Measurements from ENCODE around the gene SLC25A29.

SLC25A29 gene

GRCh38 chr14:100333311-100333710 is 27.1 kb upstream of the SLC25A29 start:
- POLR2A ChIA-PET, result no interaction called here
- TF ChIP-seq ZNF623 (tag by site-specific recombination; IDR thresholded peaks at IDR 0.05) (no peak), ZNF202 (tag by site-specific recombination; IDR thresholded peaks at IDR 0.05; ENCODE audit: borderline replicate concordance) (no peak), ZNF16 (tag by site-specific recombination; IDR thresholded peaks at IDR 0.05; ENCODE audit: low read depth) (no peak), ZNF791 (tag by site-specific recombination; IDR thresholded peaks at IDR 0.05) (no peak), ZNF76 (tag by site-specific recombination; IDR thresholded peaks at IDR 0.05; ENCODE audit: borderline replicate concordance, low read depth) (no peak), ZNF843 (tag by site-specific recombination; IDR thresholded peaks at IDR 0.05) (no peak), ZNF624 (tag by site-specific recombination; IDR thresholded peaks at IDR 0.05) (no peak), ZNF621 (tag by site-specific recombination; IDR thresholded peaks at IDR 0.05) (no peak), PRDM1 (tag by site-specific recombination; IDR thresholded peaks at IDR 0.05) (no peak), GLIS1 (tag by site-specific recombination; IDR thresholded peaks at IDR 0.05) (no peak), MZF1 (tag by site-specific recombination; IDR thresholded peaks at IDR 0.05; ENCODE audit: borderline replicate concordance) (no peak), ZNF701 (tag by site-specific recombination; IDR thresholded peaks at IDR 0.05) (no peak)
- CTCF ChIA-PET, result no interaction called here

GRCh38 chr14:100332797-100333196 is 26.6 kb upstream of the SLC25A29 start:
- H3K4me1 ChIP-seq (ENCODE audit: control insufficient read depth, insufficient read depth, low read length), result no peaks in the 10 kb centered on the region
- ChIA-PET POLR2A (interaction anchor here (0.6 kb wide), 1 partner anchor 412 kb away, joined by 4 read pairs; no protein-coding TSS in a partner anchor), CTCF (no interaction called here)
- peaks cover 0 to 26% of the 10 kb centered on the region in 2 experiments; a peak in 2 of 3 replicates for H3K36me3 ChIP-seq (ENCODE audit: control insufficient read depth in 2 of 2, insufficient read depth in 1 of 2, low read length in 2 of 2)
- H3K9me3 ChIP-seq (ENCODE audit: control insufficient read depth, insufficient read depth, low read depth, low read length), result no peaks in the 10 kb centered on the region
- no peak overlapping the region for H3K4me3 ChIP-seq (ENCODE audit: low read depth, low read length)
- TF ChIP-seq GLIS1 (tag by site-specific recombination; IDR thresholded peaks at IDR 0.05) (0 out of 2 replicates have a peak, but pooled peaks have one; percentile 34), GLIS2 (tag by site-specific recombination; IDR thresholded peaks at IDR 0.05) (no peak), SCRT2 (tag by site-specific recombination; IDR thresholded peaks at IDR 0.05) (0 out of 2 replicates have a peak, but pooled peaks have one; percentile 13)
- H3K27ac ChIP-seq (ENCODE audit: extremely low read depth, low read depth, low read length), result no peak overlapping the region

More at GRCh38 chr14:100333311-100333710, 27.1 kb upstream of the SLC25A29 start:
- H3K4me3 ChIP-seq (ENCODE audit: low read depth, low read length), result no peak overlapping the region
- H3K4me1 ChIP-seq (ENCODE audit: control insufficient read depth, insufficient read depth, low read length), result no peaks in the 10 kb centered on the region
- H3K9me3 ChIP-seq (ENCODE audit: control insufficient read depth, insufficient read depth, low read depth, low read length), result no peaks in the 10 kb centered on the region
- no peak overlapping the region for H3K27ac ChIP-seq (ENCODE audit: extremely low read depth, low read depth, low read length)
- peaks cover 0 to 26% of the 10 kb centered on the region in 2 experiments; a peak in 2 of 3 replicates for H3K36me3 ChIP-seq (ENCODE audit: control insufficient read depth in 2 of 2, insufficient read depth in 1 of 2, low read length in 2 of 2)

- H3K36me3 ChIP-seq (ENCODE audit: control insufficient read depth in 2 of 2, insufficient read depth in 1 of 2, low read length in 2 of 2), result peaks cover 0 to 22% of the 10 kb centered on the region in 2 experiments; a peak in 2 of 3 replicates
- H3K27ac ChIP-seq (ENCODE audit: extremely low read depth, low read depth, low read length), result no peak overlapping the region
- TF ChIP-seq ZFP3 (tag by site-specific recombination; IDR thresholded peaks at IDR 0.05; ENCODE audit: low read depth) (no peak), PRDM1 (tag by site-specific recombination; IDR thresholded peaks at IDR 0.05) (no peak), ZNF23 (tag by site-specific recombination; IDR thresholded peaks at IDR 0.05; ENCODE audit: borderline replicate concordance) (no peak), ZNF692 (tag by site-specific recombination; IDR thresholded peaks at IDR 0.05) (no peak), SP3 (tag by site-specific recombination; IDR thresholded peaks at IDR 0.05) (no peak), ZNF19 (tag by site-specific recombination; IDR thresholded peaks at IDR 0.05; ENCODE audit: low read depth) (no peak), ZNF274 (IDR thresholded peaks at IDR 0.05; ENCODE audit: low read length) (no peak), ZNF274 (tag by site-specific recombination; IDR thresholded peaks at IDR 0.05; ENCODE audit: borderline replicate concordance) (no peak), ZNF585B (tag by site-specific recombination; IDR thresholded peaks at IDR 0.05) (no peak), YY2 (tag by site-specific recombination; IDR thresholded peaks at IDR 0.05) (no peak), ZNF660 (tag by site-specific recombination; IDR thresholded peaks at IDR 0.05) (no peak), KLF1 (tag by site-specific recombination; IDR thresholded peaks at IDR 0.05) (no peak), ZNF776 (tag by site-specific recombination; IDR thresholded peaks at IDR 0.05; ENCODE audit: borderline replicate concordance) (no peak), ZNF433 (tag by site-specific recombination; IDR thresholded peaks at IDR 0.05; ENCODE audit: low read depth) (no peak)
- no peaks in the 10 kb centered on the region for H3K4me1 ChIP-seq (ENCODE audit: control insufficient read depth, insufficient read depth, low read length)
- CTCF ChIA-PET, result no interaction called here
- H3K9me3 ChIP-seq (ENCODE audit: control insufficient read depth, insufficient read depth, low read depth, low read length), result no peaks in the 10 kb centered on the region
- POLR2A ChIA-PET, result interaction anchor here (0.6 kb wide), 1 partner anchor 412 kb away, joined by 4 read pairs; no protein-coding TSS in a partner anchor
- H3K4me3 ChIP-seq (ENCODE audit: low read depth, low read length), result no peak overlapping the region
Measured at GRCh38 chr14:100332071-100332639, 25.9 kb upstream of the SLC25A29 start.
